ENCODE data around the gene MALAT1.
"Not testable (repeated sequence)": the region's sequence is repeated elsewhere in the genome, so short reads cannot be mapped to it uniquely, and the experiment has no call there.

Gene MALAT1

DNA sequence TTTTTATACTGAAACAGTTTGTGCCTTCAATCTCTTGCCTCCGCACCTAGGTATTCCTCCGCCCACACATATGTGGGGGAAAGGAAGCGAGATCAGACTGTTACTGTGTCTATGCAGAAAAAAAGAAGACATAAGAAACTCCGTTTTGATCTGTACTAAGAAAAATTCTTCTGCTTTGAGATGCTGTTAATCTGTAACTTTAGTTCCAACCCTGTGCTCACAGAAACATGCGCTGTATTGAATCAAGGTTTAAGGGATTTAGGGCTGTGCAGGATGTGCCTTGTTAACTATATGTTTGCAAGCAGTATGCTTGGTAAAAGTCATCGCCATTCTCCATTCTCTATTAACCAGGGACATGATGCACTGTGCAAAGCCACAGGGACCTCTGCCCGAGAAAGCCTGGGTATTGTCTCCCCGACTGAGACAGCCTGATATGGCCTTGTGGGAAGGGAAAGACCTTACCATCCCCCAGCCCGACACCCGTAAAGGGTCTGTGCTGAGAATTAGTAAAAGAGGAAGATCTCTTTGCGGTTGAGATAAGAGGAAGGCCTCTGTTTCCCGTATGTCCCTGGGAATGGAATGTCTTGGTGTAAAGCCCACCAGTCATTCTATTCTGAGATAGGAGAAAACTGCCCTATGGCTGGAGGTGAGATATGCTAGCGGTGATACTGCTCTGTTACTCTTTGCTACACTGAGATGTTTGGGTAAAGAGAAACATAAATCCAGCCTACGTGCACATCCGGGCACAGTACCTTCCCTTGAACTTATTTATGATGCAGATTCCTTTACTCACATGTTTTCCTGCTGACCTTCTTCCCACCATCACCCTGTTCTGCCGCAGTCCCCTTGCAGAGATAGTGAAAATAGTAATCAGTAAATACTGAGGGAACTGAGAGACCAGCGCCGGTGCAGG, 24.1 kb downstream of the MALAT1 start:
- not testable (repeated sequence) for DNase-seq

DNA sequence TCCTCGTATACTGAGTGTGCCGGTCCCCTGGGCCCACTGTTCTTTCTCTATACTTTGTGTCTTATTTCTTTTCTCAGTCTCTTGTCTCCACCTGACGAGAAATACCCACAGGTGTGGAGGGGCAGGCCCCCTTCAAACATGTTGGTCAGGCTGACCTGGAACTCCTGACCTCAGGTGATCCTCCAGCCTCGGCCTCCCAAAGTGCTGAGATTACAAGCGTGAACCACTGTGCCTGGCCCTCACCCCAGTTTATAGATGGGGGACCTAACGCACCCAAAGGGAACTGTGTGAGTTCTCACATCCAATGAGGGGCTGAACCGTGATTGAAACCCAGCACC, 24.8 kb downstream of the MALAT1 start:
- DNase-seq = not testable (repeated sequence)

DNA sequence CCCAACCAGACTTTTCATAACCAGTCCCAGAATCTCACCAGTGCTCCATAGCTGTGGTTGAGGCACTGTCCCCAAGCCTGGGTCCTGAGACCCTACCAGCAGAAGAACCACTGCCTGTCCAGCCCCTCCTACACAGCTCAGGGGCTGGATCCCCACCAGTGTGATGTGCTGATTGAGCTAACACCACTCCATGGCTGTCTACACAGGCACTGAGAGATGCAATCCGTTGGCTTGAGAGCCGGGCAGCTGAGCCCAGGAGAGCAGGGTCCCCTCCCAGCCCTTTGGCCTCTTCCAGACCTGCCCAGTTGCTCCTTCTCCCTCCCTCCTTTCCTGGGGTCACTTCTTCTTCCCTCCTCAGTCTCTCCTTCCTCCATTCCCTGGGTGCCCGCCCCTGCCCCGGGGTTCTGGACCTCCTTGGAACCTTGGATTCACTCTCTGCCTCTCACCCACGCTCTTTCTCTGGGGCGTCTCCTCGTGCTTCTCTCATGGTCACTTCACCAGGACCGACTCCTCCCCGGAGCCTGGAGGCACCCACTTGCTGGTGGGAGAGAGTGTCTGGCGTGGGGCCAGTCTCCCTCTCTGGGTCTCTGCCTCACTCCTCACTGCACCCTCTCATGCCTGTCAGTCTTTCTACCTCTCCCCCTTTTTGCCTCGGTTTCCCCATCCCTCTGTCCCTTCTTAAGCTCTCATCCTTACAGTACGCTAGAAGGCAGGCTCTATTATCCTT, 25.3 kb downstream of the MALAT1 start:
- DNase-seq = no peak

DNA sequence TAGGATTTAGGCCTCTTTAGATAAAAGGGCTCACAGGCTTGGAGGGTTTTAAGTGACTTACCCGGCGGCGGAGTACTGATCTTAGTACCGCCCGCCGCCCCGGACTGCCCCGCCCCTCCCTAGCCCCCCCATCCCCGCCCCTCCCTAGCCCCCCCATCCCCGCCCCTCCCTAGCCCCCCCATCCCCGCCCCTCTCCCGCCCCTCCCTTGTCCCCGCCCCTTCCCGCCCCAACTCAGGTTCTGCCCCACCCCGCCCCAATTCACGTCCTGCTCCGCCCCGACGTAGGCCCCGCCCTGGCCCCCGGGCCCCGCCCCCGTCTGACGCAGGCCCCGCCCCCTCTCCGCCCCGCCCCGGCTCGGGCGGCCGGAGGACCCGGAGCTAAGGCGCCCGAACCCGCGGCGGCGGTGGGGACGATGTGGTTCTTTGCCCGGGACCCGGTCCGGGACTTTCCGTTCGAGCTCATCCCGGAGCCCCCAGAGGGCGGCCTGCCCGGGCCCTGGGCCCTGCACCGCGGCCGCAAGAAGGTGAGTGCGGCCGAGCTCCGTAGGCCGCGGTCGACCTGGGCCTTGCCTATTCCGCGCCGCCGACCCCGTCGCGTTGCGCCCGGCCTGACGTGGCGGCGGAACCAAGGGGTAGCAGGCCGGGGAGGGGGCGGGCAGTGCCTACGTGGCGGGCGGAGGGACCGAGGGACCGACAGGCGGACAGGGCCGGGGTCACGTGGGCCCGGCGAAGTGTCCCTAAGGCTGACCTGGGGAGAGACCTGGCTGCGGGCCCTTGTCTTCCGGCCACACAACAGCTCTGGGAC, 26.1 kb downstream of the MALAT1 start, which contains the start of gene SCYL1:
SCYL1 (plus strand) TSS at position 343 of the 805 bp plus-strand sequence; CDS start at position 414, 71 bp downstream.
- peak; percentile 46 to 84 for DNase-seq

DNA sequence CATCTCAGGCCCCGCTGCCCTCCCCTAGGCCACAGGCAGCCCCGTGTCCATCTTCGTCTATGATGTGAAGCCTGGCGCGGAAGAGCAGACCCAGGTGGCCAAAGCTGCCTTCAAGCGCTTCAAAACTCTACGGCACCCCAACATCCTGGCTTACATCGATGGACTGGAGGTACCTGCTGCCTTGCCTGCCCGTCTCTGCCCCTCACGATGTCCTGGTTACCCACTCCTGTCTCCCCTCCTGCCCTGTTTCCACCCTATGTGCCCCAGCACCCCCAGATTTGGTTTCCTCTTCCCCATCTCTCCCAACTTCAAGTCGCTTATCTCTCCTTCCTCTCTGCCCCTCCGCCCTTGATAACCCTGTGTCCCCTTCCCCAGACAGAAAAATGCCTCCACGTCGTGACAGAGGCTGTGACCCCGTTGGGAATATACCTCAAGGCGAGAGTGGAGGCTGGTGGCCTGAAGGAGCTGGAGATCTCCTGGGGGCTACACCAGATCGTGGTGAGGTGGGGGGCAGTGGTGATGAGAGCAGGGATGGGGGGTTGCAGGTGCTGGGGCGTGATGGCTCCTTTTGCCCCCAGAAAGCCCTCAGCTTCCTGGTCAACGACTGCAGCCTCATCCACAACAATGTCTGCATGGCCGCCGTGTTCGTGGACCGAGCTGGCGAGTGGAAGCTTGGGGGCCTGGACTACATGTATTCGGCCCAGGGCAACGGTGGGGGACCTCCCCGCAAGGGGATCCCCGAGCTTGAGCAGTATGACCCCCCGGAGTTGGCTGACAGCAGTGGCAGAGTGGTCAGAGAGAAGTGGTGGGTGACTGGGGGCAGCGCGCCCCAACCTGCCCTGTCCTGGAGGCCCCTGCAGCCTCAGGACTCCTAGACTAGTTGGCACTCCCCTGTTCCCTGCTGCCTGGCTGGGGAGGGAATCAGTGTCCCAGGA, 27.0 kb downstream of the MALAT1 start:
- DNase-seq = no peak

DNA sequence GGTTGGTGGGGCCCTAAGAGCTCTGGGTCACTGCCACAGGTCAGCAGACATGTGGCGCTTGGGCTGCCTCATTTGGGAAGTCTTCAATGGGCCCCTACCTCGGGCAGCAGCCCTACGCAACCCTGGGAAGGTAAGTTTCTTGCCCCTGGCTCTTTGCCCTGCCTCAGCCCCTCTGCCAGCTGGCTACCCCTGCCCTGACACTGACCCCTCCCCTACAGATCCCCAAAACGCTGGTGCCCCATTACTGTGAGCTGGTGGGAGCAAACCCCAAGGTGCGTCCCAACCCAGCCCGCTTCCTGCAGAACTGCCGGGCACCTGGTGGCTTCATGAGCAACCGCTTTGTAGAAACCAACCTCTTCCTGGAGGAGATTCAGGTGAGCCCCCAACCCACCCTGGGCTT, 27.9 kb downstream of the MALAT1 start:
- no peak for DNase-seq

DNA sequence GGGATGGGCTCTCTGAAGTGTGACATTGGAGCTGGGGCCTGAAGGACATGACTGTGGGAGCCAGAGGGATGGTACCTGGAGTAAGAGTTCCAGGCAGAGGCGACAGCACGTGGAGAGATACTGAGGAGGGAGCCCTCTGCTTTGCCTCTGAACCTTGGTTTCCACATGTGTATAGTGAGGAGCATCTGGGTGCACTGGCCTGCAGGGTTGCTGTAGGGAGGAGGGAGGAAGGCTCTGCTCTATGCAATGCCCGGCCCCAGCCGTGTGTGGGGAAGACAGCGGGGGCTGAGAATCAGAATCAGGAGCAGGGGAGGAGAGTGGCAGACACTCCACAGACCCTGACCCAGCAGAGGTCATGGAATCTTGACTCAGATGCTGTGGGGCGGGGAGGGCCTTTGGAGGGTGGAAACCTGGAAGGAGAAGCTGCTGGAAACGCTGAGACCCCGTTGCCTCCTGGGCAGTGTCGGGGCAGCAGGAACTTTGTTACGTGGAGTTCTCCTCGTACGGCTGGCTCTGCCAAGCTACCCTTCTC, 30.0 kb downstream of the MALAT1 start:
- DNase-seq = no peak

DNA sequence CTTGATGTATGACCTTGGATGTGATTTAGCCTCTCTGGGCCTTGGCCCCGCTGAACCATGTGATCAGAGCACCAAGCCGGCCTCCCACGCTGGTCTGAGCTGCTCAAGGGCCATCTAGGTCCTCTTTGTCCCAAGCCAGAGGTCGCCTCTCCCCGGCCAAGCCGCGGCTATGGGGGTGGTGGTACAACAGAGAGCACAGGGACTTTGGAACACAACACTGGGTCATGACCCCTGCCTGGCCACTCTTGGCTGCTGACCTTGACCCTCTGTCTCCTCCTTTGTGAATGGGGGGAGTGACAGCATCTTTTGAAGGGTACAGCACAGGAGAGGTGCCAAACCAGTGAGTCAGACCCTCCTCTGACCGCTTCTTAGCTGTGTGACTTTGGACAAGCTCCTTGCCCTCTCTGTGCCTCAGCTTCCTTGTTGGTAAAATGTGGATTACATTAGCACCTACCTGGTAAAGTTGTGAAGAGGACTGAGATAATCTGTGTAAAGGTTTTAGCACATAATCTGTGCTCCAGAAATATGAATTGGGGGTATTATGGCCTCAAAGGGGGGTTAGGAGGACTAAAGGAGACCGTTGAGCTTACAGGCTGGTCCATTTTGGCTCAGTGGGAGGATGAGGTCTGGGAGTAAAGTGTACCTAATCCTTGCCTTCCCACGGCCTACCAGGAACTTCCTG, 30.8 kb downstream of the MALAT1 start:
- DNase-seq = no peak

DNA sequence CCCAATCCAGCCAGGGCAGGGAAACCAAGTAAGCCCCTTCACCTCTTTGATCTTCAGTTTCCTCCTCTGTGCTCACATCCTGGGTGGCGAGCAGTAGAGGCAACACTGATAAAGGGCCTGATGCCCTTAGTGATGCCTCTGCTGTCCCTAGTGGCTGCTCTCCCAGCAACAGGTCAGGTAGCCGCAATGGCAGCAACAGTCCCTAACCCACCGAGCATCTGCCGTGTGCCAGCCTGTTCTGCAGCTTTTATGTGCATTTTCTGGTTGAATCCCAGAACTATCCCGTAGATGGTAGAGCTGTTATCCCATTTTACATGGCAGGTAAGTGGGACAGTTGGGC, 31.3 kb downstream of the MALAT1 start:
- no peak for DNase-seq

DNA sequence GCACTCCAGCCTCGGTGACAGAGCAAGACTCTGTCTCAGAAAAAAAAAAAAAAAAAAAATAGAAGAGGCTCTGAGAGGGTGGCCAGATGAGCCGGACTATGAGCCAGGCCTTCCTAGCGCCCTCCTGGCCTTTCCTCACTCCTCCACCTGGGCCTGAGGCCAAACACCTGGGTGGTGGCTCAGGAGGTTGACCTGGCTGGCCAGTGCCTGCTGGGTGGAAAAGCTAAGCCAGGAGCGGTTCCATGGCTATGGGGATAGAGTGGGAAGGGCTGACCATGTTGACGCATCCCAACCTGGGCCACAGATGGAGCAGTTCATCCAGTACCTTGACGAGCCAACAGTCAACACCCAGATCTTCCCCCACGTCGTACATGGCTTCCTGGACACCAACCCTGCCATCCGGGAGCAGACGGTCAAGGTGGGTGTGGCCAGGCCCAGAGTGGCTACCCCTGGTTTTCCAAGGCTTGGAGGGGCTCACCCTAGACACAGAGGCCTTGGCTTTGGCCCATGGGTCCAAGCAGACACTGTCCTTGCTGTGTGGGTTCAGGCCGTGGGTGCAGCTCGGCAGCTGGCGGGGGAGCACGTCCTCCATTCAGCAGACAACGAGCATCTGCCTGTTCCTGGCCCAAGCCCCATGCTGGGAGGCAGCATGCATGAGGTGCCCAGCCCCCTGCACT, 33.7 kb downstream of the MALAT1 start:
- DNase-seq = no peak

DNA sequence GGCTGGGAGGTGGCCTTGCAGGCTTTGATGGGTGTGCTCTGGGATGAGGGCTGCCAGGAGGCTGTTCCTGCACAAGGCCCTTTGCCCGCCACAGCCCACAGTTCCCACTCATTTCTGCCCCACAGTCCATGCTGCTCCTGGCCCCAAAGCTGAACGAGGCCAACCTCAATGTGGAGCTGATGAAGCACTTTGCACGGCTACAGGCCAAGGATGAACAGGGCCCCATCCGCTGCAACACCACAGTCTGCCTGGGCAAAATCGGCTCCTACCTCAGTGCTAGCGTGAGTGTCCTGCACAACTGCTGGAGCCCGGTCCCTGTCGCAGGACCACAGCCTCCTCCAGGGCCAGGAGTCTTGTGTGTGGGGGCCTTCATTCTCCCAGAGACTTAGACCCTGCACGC, 36.3 kb downstream of the MALAT1 start:
- no peak for DNase-seq

DNA sequence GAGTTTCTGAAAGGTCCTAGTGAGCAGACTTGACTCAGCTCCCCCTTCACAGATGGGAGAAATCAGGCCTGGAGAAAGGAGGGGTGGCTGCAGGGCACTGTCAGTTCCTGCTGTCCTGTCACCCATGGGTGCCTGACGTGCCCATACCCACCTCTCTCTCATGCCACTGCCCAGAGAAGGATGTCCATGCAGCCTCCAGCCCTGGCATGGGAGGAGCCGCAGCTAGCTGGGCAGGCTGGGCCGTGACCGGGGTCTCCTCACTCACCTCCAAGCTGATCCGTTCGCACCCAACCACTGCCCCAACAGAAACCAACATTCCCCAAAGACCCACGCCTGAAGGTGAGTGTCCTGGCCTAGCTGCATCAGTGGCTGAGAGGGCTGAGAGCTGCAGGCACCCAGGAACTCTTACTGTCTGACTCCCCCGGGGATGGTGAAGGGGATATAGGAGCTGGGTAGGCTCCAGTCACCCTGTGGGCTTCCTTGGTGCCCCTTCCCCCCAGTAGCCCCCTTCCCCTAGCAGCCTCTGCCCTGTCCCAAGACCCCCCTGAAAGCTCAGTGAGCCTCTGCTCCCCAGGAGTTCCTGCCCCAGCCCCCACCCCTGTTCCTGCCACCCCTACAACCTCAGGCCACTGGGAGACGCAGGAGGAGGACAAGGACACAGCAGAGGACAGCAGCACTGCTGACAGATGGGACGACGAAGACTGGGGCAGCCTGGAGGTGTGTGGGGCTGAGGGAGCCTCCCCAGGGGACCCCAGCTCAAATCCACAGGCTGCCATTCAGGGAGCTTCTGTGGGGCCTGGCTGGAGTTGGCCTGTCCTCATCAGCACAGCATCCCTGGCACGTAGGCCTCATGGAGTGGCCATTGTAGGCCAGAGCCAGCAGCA, 37.8 kb downstream of the MALAT1 start:
- no peak for DNase-seq

DNA sequence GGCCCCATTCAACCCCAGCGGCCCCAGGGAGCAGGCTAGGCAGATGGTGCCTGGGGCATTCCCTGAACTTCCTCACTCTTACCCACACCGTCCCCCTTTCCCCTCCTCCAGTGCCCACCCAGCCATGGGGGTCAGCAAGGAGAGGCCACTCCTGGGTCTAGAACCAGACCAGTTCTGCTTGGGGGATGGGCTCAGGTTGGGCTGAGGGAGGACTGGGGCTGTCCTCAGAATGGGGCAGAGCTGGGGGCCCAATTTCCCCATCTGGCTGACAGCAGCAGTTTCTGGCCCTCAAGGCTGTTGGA, 38.4 kb downstream of the MALAT1 start:
- DNase-seq = no peak

DNA sequence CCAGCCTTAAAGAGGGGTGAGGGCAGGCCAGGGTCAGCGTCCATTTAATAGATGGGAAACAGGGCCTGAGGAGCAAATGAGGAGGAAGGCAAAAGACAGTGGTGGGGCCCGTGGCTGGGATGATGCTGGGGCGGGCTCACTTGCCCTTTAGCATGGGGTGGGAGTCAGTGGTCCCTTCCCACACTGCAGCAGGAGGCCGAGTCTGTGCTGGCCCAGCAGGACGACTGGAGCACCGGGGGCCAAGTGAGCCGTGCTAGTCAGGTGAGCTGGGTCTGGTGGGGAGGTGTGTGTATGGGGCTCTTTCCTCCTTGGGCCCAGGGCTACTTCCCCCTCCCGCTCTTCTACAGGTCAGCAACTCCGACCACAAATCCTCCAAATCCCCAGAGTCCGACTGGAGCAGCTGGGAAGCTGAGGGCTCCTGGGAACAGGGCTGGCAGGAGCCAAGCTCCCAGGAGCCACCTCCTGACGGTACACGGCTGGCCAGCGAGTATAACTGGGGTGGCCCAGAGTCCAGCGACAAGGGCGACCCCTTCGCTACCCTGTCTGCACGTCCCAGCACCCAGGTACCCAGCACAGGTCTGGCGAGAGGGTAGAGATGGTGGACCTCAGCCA, 38.9 kb downstream of the MALAT1 start:
- DNase-seq = no peak

DNA sequence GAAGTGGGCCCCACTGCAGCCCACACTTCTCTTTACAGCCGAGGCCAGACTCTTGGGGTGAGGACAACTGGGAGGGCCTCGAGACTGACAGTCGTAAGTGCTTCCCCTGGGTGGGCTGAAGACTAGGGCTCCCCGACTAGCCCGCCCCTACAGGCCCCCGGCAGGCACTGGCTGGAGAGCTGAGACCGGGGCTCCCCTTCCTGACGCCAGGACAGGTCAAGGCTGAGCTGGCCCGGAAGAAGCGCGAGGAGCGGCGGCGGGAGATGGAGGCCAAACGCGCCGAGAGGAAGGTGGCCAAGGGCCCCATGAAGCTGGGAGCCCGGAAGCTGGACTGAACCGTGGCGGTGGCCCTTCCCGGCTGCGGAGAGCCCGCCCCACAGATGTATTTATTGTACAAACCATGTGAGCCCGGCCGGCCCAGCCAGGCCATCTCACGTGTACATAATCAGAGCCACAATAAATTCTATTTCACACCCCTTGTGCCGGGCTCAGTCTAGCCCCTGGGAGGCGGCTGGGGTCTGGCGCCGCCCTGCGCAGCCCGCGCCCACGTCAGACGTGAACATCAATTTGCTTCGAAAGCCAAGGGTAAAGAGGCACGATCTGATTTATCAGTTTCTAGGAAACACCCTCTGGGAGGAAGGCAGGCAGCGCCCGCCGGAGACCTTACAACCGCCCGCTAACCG, 39.5 kb downstream of the MALAT1 start:
- DNase-seq = no peak

DNA sequence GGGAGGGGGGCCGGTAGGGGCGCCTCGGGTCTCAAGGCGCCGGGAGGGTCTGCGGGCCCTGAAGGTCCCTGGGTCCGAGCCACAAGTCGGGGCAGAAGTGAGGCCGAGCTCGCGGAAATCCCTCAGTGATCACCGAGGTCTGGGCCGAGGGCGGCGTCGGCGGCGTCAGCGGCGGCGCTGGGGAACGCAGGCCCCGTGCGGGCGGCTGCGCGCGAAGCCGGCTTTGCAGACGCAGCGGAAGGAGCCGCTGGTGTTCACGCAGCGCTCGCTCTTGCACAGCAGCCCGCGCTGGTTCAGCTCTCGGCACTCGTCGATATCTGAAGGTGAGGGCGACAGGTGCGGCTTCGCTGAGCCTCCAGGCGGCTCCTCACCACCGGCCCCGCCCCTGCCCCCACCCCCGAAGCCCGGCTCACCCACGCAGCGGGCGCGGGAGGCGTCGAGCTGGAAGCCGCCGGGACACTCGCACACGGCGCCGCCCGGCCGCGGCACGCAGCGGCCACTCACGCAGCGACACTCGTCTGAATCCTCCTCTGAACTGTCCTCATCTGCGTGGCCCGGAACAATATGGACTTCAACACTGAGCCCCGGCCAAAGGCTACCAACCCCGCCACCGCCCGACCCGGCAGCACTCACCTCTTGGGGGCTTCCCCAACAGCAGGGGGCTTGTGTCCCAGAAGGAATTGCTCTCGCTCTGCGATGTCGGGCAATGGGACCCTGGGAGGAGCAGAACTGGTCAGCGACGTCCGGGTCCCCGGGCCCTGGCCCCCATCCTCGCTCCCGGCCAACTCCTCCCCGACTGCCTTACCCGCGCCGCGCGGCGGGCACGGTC, 40.3 kb downstream of the MALAT1 start:
- DNase-seq = no peak

DNA sequence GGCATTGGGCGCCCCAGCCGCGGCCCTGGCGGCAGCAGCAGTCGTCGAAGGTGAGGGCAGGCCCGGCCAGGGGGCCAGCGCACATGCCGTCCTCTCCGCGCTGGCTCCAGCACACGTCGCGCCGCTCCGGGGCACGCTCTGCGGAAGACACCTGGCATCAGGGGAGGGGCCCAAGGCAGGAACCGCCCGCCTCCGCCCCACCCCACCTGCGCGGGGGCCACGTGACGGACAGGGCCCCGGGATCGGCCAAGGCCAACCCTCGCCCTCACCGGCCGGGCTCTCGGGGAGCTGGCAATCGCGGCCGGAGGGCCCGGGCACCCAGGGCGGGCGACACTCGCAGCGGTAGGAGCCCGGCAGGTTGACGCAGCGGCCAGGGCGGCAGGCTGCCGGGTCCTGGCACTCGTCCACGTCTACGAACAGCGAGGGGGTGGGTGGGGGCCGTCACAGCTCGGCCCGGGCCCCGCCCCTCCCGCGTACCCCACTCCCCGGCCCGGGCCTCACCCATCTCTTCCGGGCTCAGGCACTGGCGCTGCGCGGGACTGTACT, 41.0 kb downstream of the MALAT1 start:
- DNase-seq = no peak

Data from NCI-H446 (cell line).